Sciatic nerve (tissue), 2 donors: ENCODE data around the gene SLC32A1. TPM values are rescaled to one million over a fixed set of nuclear protein-coding genes. Genes with fewer than 3 reads are reported as not detected.

Experiments
- ATAC-seq: fragments of 200-7000 bp; cut with Tn5 transposase; one replicate; pipeline ENCODE4 v1.9.1; 2020; ENCODE audit warnings: mild to moderate bottlenecking, moderate library complexity
- DNase-seq: peaks from one replicate; pipeline ENCODE4 v3.0.0-alpha.2; 2020; ENCODE audit warnings: low spot score
- intact Hi-C: fragments of 100-400 bp; cut with DNase I; formaldehyde crosslinking; loops from one replicate; pipeline ENCODE4 v1.14.2; 2022
- total RNA-seq: library from RNA; stranded (reverse); fragmentation: NEBNext Ultra II Directional; extraction: Animal tissue kit (Norgen Biotek cat#: 25700); gene quantifications from one replicate; pipeline ENCODE4 v1.2.1, GENCODE V29; 2021
- donor health status: DM: no; HTN: no; CAD: no.
- donor health status: DM: no; HTN: no; CAD: no.

SLC32A1 gene
- total RNA-seq, 1 donor from 2014 or later = not detected

DNA sequence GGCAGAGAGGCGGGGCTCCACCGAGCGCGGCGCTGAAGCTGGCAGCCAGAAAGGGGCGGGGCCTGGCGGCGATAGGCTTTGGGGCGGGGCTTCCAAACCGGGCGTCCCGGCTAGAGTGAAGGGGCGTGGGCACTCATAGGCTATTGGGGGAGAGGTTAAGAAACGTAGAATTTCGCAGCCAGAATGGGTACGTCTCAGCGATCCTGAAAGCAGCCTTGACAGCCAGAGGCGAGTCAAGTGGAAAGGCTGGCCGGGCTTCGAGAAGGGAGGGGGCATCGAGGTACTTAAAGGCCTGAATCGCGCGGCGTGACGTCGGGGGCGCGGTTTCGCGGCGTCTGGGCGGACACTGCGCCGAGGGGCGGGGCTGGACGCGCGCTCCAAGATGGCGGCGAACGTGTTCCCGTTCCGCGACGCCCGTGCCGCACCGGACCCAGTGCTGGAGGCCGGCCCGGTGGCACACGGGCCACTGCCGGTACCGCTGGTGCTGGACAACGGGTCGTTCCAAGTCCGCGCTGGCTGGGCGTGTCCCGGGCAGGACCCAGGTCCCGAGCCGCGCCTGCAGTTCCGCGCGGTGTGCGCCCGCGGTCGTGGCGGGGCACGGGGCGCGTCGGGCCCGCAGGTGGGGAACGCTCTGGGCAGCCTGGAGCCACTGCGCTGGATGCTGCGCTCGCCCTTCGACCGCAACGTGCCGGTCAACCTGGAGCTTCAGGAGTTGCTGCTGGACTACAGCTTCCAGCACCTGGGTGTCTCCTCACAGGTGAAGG, 24.0 kb downstream of the SLC32A1 start, which contains the start of gene ACTR5:
Gene ACTR5 (plus strand): TSS at position 364 of the 764 bp plus-strand sequence. CDS start 19 bp downstream, at position 383.
- ATAC-seq (peak; percentile 100), DNase-seq (peak; percentile 98)
- intact Hi-C loops = loop anchor here (10.0 kb wide), 1 partner anchor 103 kb away; no protein-coding TSS in a partner anchor

DNA sequence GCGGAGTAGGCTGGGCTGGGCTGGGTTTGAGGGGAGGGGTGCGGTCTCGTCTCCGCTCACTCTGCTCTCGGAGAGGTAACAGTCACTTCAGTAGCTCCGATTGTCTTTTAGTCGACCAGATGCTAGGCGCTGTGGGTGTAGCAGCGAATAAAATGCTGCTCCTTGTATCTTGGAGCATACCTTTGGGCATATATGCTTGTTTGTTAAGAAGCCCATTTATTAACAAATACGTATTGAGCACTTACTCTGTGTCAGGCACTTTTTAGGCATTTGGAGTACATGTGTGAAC, 24.5 kb downstream of the SLC32A1 start:
- no peak for ATAC-seq
- no peak for DNase-seq
- intact Hi-C loops = loop anchor here (10.0 kb wide), 1 partner anchor 104 kb away; no protein-coding TSS in a partner anchor

DNA sequence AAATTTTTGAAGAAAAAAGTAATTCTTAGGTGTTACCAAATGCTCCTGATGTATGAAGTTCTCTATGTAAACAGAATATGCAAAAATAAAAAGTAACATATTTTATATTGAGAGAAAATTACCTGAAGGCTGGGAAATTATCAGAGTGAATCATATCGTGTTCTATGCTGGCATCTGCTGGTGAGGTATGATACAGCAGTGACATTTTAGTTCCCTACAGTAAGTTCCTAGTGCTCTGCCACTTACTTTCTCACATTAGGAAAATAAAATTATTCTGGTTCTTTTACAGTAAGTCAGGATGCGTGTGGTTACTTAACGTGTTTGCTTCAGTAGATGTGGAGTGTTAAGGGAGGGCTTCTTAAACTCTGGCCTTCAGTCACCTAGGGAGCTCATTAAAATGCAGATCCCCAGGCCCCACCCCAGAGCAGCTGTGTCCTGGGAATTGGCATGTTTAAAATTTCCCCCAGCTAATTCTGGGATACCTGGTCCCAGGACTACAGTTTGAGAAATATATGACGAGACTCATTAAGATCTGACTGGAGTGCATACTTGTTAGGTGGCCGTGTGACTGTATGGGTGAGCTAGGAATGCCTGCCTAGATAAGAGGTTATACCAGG, 27.2 kb downstream of the SLC32A1 start:
- ATAC-seq (no peak), DNase-seq (no peak)
- intact Hi-C loops = no loop called here

DNA sequence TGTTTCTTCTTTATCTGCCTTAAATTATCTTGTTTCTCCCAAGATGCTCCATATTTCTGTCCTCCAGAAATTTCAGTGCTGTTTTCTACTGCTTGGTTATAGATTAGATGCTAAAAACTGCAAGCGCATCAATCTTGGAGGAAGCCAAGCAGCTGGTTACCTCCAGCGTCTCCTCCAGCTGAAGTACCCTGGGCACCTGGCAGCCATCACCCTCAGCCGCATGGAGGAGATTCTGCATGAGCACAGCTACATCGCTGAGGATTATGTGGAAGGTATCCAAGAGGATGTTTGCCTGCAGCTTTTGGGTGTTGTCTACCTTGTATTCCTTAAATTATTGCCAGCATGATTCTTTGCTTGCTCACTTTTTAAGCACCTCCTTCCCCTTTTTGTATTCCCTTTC, 27.7 kb downstream of the SLC32A1 start:
- ATAC-seq = no peak
- intact Hi-C loops = no loop called here
- no peak for DNase-seq

DNA sequence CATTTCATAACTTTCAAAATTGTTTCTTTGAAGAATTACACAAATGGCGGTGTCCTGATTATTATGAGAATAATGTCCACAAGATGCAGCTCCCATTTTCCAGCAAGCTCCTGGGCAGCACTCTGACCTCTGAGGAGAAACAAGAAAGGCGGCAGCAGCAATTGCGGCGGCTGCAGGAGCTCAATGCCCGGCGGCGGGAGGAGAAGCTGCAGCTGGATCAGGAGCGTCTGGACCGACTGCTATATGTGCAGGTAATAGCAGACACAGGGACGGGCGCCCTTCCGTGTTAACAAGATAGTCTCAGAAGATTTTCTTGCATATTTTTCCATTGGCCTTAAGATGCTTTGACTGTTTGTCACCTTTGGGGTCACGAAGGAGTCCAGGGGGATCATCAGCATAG, 30.6 kb downstream of the SLC32A1 start:
- no peak for ATAC-seq
- intact Hi-C loops = no loop called here
- no peak for DNase-seq

DNA sequence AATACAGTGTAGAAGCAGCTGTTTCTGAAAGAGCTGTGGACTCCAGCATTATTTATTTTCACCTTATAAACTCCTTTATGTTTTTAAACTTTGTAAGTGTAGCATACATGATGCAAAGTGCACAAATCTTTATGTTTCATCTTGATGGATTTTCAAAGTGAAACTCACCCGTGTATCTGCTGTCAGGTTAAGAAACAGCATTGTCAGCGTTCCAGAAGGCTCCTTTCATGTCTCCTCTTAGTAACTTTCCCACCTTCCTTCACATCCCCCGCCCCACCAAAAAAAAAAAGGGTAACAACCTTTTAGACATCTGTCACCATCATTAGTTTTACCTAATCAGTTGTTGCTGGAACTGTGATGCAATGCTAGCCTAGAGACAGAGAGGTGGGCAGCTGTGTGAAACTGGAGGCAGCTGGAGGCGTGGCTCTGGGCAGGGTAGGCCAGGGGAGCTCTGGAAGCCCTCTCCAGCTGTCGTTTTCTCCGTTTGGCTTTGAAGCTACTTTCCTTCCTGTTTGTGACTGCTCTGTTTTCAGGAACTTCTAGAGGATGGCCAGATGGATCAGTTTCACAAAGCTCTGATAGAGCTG, 31.1 kb downstream of the SLC32A1 start:
- ATAC-seq (no peak), DNase-seq (no peak)
- intact Hi-C loops = no loop called here

DNA sequence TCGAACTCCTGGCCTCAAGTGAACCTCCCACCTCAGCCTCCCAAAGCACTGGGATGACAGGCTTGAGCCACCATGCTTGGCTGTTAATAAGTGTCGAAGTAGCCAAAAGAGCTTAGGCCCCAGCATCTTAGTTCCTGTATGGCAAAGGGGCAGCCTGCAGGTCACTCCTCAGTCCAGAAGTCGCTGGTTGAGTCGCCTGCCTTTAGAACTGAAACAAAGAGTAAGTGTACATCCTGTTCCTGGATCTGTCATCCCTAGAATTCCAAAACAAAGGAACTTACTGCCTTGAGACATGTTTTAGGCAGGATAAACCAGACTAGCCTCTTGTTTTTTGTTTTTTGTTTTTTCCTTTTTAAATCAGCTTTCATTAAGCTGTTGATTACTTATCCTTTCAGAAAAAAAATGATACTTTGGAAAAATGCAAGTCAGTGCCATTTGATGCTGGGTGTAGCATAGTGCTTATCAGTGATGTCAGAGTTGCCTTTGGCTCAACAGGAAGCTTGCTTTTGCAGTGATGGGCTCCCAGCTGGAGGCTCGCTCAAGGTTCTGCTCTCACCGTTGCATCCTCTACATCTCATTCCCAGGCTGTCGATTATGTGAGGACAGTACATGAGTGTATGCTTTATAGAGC, 33.0 kb downstream of the SLC32A1 start:
- intact Hi-C loops = no loop called here
- ATAC-seq = no peak

DNA sequence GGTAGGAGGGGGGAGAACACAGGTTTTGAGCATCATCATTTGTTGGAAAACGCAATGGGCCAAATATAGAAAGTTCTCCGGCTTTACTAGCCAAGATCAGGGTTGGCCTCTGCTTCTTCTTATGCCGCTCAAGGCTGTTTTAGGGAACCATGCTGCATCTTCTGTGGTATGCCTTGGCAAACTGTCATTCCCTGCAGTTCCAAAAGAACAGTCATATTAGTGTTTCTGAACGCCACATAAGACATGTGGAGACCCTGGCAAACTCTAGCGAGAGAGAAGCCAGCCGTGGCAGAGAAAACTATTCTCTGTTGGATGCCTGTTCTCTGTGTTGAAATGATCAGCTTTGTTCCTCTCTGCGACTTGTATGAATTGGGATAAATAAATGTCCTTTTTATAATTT, 34.8 kb downstream of the SLC32A1 start:
- DNase-seq (no peak), ATAC-seq (no peak)
- intact Hi-C loops = no loop called here

More for the DNA sequence above, 33.0 kb downstream of the SLC32A1 start:
- DNase-seq = no peak

DNA sequence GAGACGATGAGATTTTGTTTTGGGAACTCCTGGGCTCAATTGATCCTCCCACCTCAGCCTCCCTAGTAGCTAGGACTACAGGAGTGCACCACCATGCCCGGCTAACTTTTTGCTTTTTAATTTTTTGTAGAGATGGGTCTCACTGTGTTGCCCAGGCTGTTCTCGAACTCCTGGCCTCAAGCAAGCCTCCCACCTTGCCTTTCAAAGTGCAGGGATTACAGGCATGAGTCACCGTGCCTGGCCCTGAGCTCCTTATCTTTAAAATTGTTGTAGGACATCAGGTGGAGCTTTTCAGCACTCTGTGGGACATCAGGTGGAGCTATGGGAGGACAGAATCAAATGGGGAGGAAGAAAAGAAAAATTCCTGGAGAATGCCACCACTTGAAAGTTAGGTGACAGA, 36.7 kb downstream of the SLC32A1 start:
- intact Hi-C loops = no loop called here
- ATAC-seq (no peak), DNase-seq (no peak)

DNA sequence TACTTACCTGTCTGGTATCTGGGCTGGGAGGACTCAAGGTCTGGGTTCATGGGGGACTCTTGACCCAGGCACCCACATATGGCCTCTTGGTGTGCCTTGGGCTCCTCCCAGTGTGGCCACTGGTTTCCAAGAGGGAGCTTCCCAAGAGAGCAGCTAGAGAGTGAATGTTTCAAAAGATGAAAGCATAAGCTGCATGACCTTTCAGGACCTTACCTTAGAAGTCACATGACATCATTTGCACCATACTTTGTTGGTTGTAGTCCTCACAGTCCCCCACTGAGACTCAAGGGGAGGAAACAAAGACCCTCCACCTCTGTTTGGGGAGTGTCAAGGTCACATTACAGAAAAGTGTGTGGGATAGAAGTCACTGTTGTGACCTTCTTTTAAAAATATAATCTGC, 37.9 kb downstream of the SLC32A1 start:
- intact Hi-C loops = no loop called here
- ATAC-seq (no peak), DNase-seq (no peak)

DNA sequence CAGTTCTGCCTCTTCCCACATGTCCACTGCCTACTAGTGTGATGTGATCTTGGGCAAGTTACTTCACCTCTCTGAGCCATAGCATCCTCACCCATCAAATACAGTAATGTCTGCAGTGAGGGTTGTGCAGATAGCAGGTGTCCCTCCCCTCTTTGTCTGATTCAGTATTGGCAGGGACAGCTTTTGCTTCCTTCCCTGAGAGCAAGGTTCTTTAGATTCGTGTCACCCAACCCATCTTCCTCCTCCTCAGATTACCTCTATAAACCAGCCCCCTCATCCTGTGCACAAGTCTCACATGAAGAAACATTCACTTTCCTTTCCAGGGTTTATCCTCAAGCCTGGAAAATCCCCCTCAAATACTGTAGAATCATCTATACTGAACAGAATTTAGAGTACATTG, 39.3 kb downstream of the SLC32A1 start:
- DNase-seq = no peak
- no peak for ATAC-seq
- intact Hi-C loops = no loop called here

DNA sequence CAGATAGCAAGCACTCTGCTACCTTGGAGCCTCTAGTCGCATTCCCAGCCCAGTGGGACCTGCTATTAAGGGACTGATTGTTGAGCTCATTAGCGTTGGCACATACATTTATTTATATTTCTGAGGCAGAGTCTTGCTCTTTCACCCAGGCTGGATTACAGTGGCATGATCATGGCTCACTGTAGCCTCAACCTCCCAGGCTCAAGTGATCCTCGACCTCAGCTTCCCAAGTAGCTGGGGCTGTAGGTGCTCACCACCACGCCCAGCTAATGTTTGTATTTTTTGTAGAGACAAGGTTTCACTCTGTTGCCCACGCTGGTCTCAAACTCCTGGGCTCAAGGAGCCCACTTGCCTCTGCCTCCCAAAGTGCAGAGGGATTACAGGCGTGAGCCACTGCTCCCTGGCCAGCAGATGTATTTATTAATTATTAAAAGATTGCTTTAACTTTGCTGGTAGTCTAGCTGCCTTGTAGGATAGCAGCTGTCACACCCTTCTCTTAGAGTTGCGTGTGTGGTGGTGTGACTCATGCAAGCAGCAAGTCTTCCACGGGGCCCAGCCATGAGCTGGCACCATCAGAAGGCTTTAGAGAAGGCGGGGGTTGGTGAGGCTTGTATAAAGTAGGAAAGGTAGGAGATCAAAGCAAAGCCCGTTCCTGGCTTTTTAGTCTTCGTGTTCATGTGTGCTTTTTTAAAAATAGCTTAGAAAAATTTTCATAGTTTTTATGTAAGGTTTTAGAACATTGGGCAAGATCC, 40.5 kb downstream of the SLC32A1 start:
- ATAC-seq (no peak), DNase-seq (no peak)
- intact Hi-C loops = no loop called here

DNA sequence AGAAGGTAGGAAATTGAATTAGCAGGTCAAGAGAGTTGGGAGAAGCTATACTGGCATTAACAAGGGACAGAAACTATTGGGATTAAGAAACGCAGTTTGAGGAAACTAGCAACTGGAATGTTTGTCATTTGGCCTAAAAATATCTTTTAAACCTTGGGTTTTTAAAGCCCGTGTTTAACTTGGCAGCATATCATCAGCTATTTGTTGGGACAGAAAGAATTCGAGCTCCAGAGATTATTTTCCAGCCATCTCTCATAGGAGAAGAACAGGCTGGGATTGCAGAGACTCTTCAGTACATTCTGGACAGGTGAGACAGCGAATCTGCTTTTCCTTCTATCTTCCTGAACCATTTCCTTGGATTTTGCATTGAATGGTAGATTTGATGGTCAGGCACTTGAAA, 41.8 kb downstream of the SLC32A1 start:
- no peak for DNase-seq
- intact Hi-C loops = no loop called here
- ATAC-seq = no peak

DNA sequence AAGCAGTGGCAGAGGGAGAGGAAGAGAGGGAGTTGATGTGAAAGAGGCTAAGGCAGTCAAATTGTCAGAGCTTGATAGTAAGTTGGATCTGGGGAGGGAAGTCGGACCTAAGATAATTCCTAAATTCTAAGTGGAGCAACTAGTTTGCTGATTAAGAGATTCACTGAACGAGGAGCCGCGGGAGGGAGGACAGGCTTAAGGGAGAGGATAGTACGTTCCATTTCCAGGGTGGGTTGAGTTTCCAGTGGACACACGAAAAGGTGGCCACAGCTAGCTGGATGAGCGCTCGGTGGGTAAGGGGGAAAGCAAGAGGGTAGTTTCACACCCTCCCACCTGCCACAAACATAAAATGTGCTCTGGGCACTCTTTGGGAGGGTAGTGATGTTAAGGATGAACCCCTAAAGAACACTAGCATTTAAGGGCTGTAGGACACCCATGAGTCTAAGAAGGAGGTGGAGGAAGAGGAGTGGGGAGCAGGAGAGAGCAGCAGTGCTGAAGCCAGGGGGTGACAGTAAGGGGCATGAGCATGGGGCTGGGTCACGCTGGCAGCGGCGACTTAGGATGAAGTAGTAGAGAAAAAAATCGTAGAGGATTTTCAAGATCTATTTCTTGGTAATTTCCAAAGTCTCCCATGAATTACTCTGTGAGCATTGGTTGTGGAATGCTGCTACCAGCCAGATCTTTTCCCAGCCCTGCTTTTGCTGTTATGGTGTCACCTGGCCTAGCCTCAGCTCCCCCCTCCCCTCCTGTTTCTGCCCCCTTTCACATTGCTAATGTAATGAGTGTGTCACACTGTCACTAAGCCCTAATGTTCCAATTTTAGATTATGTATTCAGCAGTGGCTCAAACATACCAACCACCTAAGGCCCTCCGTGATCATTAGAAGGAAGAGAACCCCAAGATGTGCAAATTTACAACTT, 45.4 kb downstream of the SLC32A1 start:
- intact Hi-C loops = no loop called here
- ATAC-seq (no peak), DNase-seq (no peak)

DNA sequence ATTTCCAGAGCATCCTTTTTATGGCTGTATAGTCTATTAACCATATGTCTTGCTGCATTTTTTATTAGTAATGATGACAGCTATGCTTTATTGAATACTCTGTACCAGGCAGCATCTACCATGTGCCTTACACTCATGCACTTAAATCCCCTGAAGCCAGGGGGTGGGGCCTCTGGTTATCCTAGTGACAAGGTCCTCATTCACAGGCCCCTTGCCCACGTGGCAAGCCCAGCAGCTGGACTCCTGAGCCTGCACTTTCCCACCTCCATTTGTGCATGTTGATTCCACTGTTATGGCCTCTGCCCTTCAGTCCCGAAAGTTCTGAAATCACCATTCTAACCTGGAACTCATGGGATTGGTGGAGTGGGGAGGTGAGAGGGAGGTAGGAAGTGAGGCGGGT, 46.3 kb downstream of the SLC32A1 start:
- ATAC-seq (no peak), DNase-seq (no peak)
- intact Hi-C loops = no loop called here

DNA sequence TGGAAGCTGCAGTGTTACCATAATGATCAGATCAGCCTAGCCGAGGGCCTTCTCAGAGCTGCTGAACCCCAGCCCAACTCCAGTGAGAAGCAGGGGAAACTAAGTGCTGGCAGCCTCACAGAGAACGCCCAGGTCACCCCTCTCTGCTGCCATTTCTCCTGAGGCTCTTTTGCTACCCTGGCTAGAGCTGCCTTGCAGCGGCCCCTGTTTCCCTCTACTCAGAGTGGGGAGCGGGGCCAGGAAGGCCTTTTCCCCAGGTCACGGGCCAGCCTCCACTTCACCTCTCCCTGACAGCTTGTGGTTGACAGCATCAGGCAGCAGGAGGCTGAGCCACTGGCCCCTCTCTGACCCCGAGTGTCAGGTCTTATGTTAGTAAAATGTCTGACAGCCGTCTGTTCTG, 46.7 kb downstream of the SLC32A1 start:
- intact Hi-C loops = no loop called here
- no peak for DNase-seq
- ATAC-seq = no peak

DNA sequence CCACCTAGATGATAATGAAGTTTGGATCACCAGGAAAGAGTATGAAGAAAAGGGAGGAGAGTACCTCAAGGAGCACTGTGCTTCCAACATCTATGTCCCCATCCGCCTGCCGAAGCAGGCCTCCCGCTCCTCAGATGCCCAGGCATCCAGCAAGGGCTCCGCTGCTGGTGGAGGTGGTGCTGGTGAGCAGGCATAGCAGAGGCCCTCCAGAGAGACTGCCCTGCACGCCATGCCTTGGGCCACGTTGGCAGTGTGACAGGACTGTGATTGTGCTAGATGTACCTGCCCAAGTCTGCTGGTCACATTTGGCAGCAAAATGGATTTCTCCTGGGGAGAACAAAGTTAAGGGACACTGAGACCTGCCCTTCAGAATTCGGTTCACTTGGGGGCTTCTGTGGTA, 47.3 kb downstream of the SLC32A1 start:
- DNase-seq (no peak), ATAC-seq (no peak)
- intact Hi-C loops = no loop called here

DNA sequence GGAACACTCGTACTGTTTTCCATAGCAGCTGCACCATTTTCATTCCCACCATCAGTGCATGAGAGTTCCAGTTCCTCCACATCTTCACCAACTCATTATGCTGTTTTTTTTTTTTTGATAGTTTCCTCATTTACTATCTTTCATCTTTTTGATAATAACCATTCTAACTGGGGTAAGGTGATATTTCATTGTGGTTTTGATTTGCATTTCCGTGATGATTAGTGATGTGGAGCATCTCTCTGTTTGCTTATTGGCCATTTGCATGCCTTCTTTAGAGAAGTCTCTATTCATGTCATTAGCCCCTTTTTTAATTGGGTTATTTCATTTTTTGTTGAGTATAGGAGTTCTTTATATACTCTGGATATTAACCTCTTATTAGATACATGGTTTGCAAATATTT, 49.9 kb downstream of the SLC32A1 start:
- ATAC-seq (no peak), DNase-seq (no peak)
- intact Hi-C loops = no loop called here
